Endothelial cell of umbilical vein (primary cell): Measurements from ENCODE around the gene MTARC1.

Experiments
- CTCF ChIP-seq, 2 donors: IDR thresholded peaks; 1 replicate in 1 of 2; 2 replicates in 1 of 2; pipeline ENCODE4 v1.5.1; 2011; ENCODE audit warnings: low read length in 2 of 2, mild to moderate bottlenecking in 2 of 2, moderate library complexity in 2 of 2, control low read depth in 1 of 2, inconsistent platforms in 1 of 2, low read depth in 1 of 2; ENCODE audit not compliant: insufficient read depth in 1 of 2; ENCODE audit errors: extremely low read depth in 1 of 2
- EZH2 ChIP-seq: IDR thresholded peaks from 2 replicates; pipeline ENCODE4 v1.6.1; 2012; ENCODE audit warnings: borderline replicate concordance, low read depth, mild to moderate bottlenecking, moderate library complexity, low read length, inconsistent platforms; ENCODE audit not compliant: severe bottlenecking
- FOS ChIP-seq: IDR thresholded peaks from 2 replicates; pipeline ENCODE4 v1.6.1; 2011; ENCODE audit warnings: mild to moderate bottlenecking, low read length, moderate library complexity, borderline replicate concordance; ENCODE audit not compliant: insufficient read depth
- GATA2 ChIP-seq: IDR thresholded peaks from 2 replicates; pipeline ENCODE4 v1.7.0; 2011; ENCODE audit warnings: low read depth, mild to moderate bottlenecking, moderate library complexity, mixed read lengths, low read length; ENCODE audit not compliant: insufficient read length, insufficient read depth
- JUN ChIP-seq: IDR thresholded peaks from 2 replicates; pipeline ENCODE4 v1.6.1; 2011; ENCODE audit warnings: borderline replicate concordance, low read depth; ENCODE audit not compliant: insufficient read length, insufficient read depth
- MAX ChIP-seq: IDR thresholded peaks from 2 replicates; pipeline ENCODE4 v1.6.1; 2011; ENCODE audit not compliant: insufficient read depth, insufficient read length
- MYC ChIP-seq: IDR thresholded peaks from one replicate; pipeline ENCODE4 v1.6.1; 2011; ENCODE audit warnings: mild to moderate bottlenecking, low read depth, low read length
- POLR2A ChIP-seq: IDR thresholded peaks from 2 replicates; pipeline ENCODE4 v1.6.1; 2012; ENCODE audit warnings: low read depth, mild to moderate bottlenecking, control low read depth, low read length
- POLR2AphosphoS5 ChIP-seq: IDR thresholded peaks from 2 replicates; pipeline ENCODE4 v1.6.1; 2012; ENCODE audit warnings: low read depth, mild to moderate bottlenecking, control low read depth, low read length, moderate library complexity; ENCODE audit not compliant: insufficient read depth

GRCh38 chr1:220797553-220797952, 10.8 kb downstream of the MTARC1 start:
- TF ChIP-seq CTCF (IDR thresholded peaks at IDR 0.05; ENCODE audit: extremely low read depth in 1 of 2, insufficient read depth in 1 of 2, low read depth in 1 of 2, low read length in 2 of 2) (no peak), EZH2 (no peak), POLR2AphosphoS5 (no peak), JUN (no peak), POLR2A (no peak), MAX (no peak), MYC (no peak), FOS (no peak), GATA2 (no peak)
